Glutamatergic neuron (in vitro differentiated cells): Measurements from ENCODE around the gene TOM1. TPM values are rescaled to one million over a fixed set of nuclear protein-coding genes. Genes with fewer than 3 reads are reported as not detected.

Source experiments
- DNase-seq: peaks from one replicate; pipeline ENCODE4 v3.0.0; 2022
- H3K27ac Mint-ChIP-seq: one replicate; pipeline ENCODE4 v1.8.0; 2020; ENCODE audit warnings: mild to moderate bottlenecking, mixed read lengths, inconsistent platforms; ENCODE audit not compliant: unreplicated experiment
- H3K27me3 Mint-ChIP-seq: one replicate; pipeline ENCODE4 v1.8.0; 2020; ENCODE audit warnings: mild to moderate bottlenecking, moderate library complexity, mixed read lengths, inconsistent platforms; ENCODE audit not compliant: unreplicated experiment
- H3K36me3 Mint-ChIP-seq: one replicate; pipeline ENCODE4 v1.8.0; 2020; ENCODE audit warnings: mild to moderate bottlenecking, mixed read lengths, inconsistent platforms; ENCODE audit not compliant: unreplicated experiment
- H3K4me1 Mint-ChIP-seq: one replicate; pipeline ENCODE4 v1.8.0; 2020; ENCODE audit warnings: mild to moderate bottlenecking, low read depth, mixed read lengths, inconsistent platforms; ENCODE audit not compliant: unreplicated experiment
- H3K4me3 Mint-ChIP-seq: one replicate; pipeline ENCODE4 v1.8.0; 2020; ENCODE audit warnings: mild to moderate bottlenecking, mixed read lengths, inconsistent platforms; ENCODE audit not compliant: unreplicated experiment
- H3K9me3 Mint-ChIP-seq: one replicate; pipeline ENCODE4 v1.8.0; 2020; ENCODE audit warnings: mild to moderate bottlenecking, moderate library complexity, mixed read lengths, inconsistent platforms; ENCODE audit not compliant: unreplicated experiment
- CTCF ChIP-seq: fragments of 200-600 bp; sonication (generic); IDR thresholded peaks from one replicate; pipeline ENCODE4 v1.5.0; 2021; ENCODE audit not compliant: partially characterized antibody, unreplicated experiment
- long read RNA-seq: library from polyadenylated mRNA; unstranded; transcript quantifications from one replicate; pipeline ENCODE4 v2.0.0, GENCODE V29; 2020; ENCODE audit not compliant: unreplicated experiment
- total RNA-seq: library from RNA; stranded (reverse); fragmentation: NEBNext Ultra II Directional; extraction: Animal tissue kit (Norgen Biotek cat#: 25700); gene quantifications from one replicate; pipeline ENCODE4 v1.2.1, GENCODE V29; 2021; ENCODE audit not compliant: unreplicated experiment

TOM1 gene
- 40.6 TPM for total RNA-seq
- long read RNA-seq, transcript TOM1-210 (15 exons, 2,389 nt), result major isoform, 17 of 31 reads
- long read RNA-seq, partial matches to known transcripts, result 1 of 31 reads
- long read RNA-seq, other reads (novel, unspliced or antisense), result 12 of 31 reads

- peak; percentile 100 for DNase-seq
- H3K27me3 Mint-ChIP-seq, result peaks cover 4% of the 10 kb centered on the region
- H3K36me3 Mint-ChIP-seq, result no peaks in the 10 kb centered on the region
- no peaks in the 10 kb centered on the region for H3K9me3 Mint-ChIP-seq
- TF ChIP-seq CTCF, result no peak
- H3K27ac Mint-ChIP-seq, result peak within 1 kb of the TSS; percentile 96
- peak within 1 kb of the TSS; percentile 91 for H3K4me3 Mint-ChIP-seq
- H3K4me1 Mint-ChIP-seq, result peaks cover 2% of the 10 kb centered on the region
These were observed at the start of gene TOM1 for GRCh38 chr22:35299673-35300499. Gene TOM1 (plus strand): TSS chr22:35299894. CDS start chr22:35299929, 35 bp downstream.

DNA sequence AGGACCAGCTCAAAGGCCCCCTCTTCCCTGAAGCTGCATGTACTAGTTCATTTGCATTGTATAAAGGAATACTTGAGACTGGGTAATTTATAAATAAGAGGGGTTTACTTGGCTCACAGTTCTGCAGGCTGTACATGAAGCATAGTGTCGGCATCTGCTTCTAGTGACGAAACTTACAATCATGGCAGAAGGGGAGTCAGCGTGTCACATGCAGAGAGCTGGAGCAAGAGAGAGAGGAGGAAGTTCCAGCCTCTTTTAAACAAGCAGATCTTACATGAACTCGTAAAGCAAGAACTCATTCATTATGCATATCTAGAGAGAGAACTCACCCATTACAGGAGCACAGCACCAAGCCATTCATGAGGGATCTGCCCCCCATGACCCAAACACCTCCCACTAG is 49.5 kb upstream of the TOM1 start:
- no peaks in the 10 kb centered on the region for H3K36me3 Mint-ChIP-seq
- H3K4me1 Mint-ChIP-seq, result peaks cover 1% of the 10 kb centered on the region
- no peak overlapping the region for H3K27ac Mint-ChIP-seq
- no peak for DNase-seq
- TF ChIP-seq CTCF, result no peak
- no peaks in the 10 kb centered on the region for H3K9me3 Mint-ChIP-seq
- H3K4me3 Mint-ChIP-seq, result no peak overlapping the region
- no peaks in the 10 kb centered on the region for H3K27me3 Mint-ChIP-seq

- Mint-ChIP-seq H3K27me3 (no peaks in the 10 kb centered on the region), H3K4me1 (peaks cover 7% of the 10 kb centered on the region), H3K27ac (no peak overlapping the region), H3K4me3 (no peak overlapping the region), H3K36me3 (no peaks in the 10 kb centered on the region), H3K9me3 (peaks cover 4% of the 10 kb centered on the region)
- DNase-seq, result no peak
- no peak for TF ChIP-seq CTCF
These were observed 45.7 kb upstream of the TOM1 start for GRCh38 chr22:35253946-35254345.

DNA sequence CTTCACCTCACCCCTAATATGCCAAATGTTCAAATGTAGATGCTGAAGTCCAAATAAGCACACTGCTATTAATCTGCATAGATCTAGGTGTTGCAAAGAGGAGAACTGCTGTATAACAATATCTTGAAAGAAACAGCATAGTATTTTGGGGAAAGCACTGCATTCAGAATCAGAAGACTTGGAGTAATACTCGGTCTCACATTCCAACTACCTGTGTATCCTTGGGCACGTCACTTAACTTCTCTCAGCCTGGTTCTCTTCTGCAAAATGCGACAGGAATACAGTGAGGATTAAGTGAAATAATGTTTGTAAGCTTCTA is 42.7 kb upstream of the TOM1 start:
- H3K36me3 Mint-ChIP-seq, result no peaks in the 10 kb centered on the region
- peaks cover 4% of the 10 kb centered on the region for H3K9me3 Mint-ChIP-seq
- peaks cover 7% of the 10 kb centered on the region for H3K4me1 Mint-ChIP-seq

More for the DNA sequence above, 42.7 kb upstream of the TOM1 start:
- H3K27ac Mint-ChIP-seq, result peak overlapping the region; percentile 70
- peak overlapping the region; percentile 89 for H3K4me3 Mint-ChIP-seq
- H3K27me3 Mint-ChIP-seq, result no peaks in the 10 kb centered on the region
- DNase-seq, result no peak
- no peak for TF ChIP-seq CTCF
